Thoracic aorta (tissue), 2 donors: Measurements from ENCODE around the gene RCAN1. TPM values are rescaled to one million over a fixed set of nuclear protein-coding genes. Genes with fewer than 3 reads are reported as not detected.

Source experiments
- ATAC-seq: fragments of 150-250 bp; one replicate; pipeline ENCODE4 v1.8.0; 2017; ENCODE audit warnings: low read depth; ENCODE audit not compliant: insufficient number of reproducible peaks, low FRiP score
- DNase-seq: peaks from one replicate; pipeline ENCODE4 v3.0.0-alpha.2; 2020; ENCODE audit warnings: low spot score
- H3K27ac ChIP-seq, 2 donors: fragments of 200-600 bp; sonication (generic); 1 replicate in 1 of 2; 2 replicates in 1 of 2; pipeline ENCODE4 v1.5.1; 2016; ENCODE audit warnings: mild to moderate bottlenecking in 2 of 2, moderate library complexity in 2 of 2
- H3K27me3 ChIP-seq: fragments of 200-600 bp; sonication (generic); replicated peaks from 2 replicates; pipeline ENCODE4 v1.6.0; 2016; ENCODE audit warnings: mild to moderate bottlenecking; ENCODE audit not compliant: insufficient read depth
- H3K36me3 ChIP-seq: fragments of 200-600 bp; sonication (generic); one replicate; pipeline ENCODE4 v1.5.1; 2016
- H3K4me1 ChIP-seq, 2 donors: fragments of 200-600 bp; sonication (generic); 1 replicate in 1 of 2; 2 replicates in 1 of 2; pipeline versions ENCODE4 v1.5.1 to v1.6.0; 2016; ENCODE audit warnings: low read depth in 2 of 2, mild to moderate bottlenecking in 1 of 2; ENCODE audit not compliant: control insufficient read depth in 1 of 2
- H3K4me3 ChIP-seq: fragments of 200-600 bp; sonication (generic); 2 replicates; pipeline ENCODE4 v1.5.1; 2016; ENCODE audit warnings: mild to moderate bottlenecking
- H3K9me3 ChIP-seq: fragments of 200-600 bp; sonication (generic); 2 replicates; pipeline ENCODE4 v1.5.1; 2016
- CTCF ChIP-seq: fragments of 200-600 bp; sonication (generic); IDR thresholded peaks from one replicate; pipeline ENCODE4 v1.5.1; 2019; ENCODE audit warnings: antibody characterized with exemption
- total RNA-seq, 2 donors: library from RNA; depleted of rRNA; stranded (reverse); fragments of >200 nt; gene quantifications; one replicate each; pipeline versions ENCODE4 v1.1.0 to v1.2.3, GENCODE V29; 2016

The RCAN1 gene
- total RNA-seq, 2 donors from 2014 or later, result 39.3 to 45.2 TPM

GRCh38 chr21:34649400-34649799 is 34.5 kb upstream of the RCAN1 start:
- DNase-seq (no peak), ATAC-seq (no peak)
- Histone ChIP-seq H3K4me3 (no peak overlapping the region), H3K9me3 (no peaks in the 10 kb centered on the region), H3K27ac (no peak overlapping the region), H3K36me3 (no peaks in the 10 kb centered on the region), H3K27me3 (no peaks in the 10 kb centered on the region), H3K4me1 (no peaks in the 10 kb centered on the region)
- TF ChIP-seq CTCF, result no peak

DNA sequence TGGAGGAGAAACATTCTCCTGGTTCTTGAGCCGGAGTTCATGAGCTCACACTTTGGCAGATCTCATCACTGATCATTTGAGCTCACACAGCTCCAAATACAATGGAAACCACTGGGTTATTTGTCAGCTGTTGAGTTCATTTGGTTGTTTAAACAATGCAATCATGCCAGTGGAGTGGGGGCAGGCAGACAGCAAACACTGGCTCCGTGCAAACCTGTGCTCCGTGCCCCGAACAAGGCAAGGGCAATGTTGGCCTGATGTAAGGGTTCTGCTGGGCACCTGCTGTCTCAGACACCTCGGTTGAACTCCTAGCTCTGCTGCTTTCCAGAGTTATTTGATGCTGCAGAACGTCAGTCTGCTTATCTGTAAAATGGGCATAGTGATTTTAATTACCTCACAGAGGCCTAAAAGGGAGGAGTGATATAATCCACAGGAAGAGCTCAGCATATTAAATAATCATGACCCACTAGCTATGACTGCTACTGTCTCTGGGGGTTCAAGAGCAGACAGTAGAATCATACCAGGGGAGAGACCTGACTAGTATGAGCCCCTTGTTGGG is 33.9 kb upstream of the RCAN1 start:
- DNase-seq, result no peak
- Histone ChIP-seq H3K9me3 (no peaks in the 10 kb centered on the region), H3K27me3 (no peaks in the 10 kb centered on the region), H3K27ac (no peak overlapping the region), H3K4me1 (no peaks in the 10 kb centered on the region), H3K4me3 (no peak overlapping the region), H3K36me3 (no peaks in the 10 kb centered on the region)
- TF ChIP-seq CTCF, result no peak
- ATAC-seq, result no peak

DNA sequence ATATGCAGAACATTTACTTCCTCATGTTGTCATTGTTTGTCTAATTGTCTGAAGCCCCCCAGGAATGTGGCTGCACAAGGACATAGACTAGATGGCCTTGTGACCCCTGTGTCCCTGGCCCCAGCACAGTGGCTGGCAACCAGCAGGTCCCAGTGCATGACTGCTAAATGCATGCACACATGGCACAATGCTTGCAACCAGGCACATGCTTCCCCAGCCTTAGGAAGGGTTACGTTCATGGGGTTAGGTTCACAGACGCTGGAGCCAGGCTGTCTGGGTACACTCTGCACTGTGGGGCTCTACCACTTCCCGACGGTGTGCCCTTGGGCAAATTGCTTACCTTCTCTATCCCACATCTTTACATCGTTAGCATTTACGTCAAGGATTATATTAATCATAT is 32.6 kb upstream of the RCAN1 start:
- Histone ChIP-seq H3K36me3 (no peaks in the 10 kb centered on the region), H3K9me3 (no peaks in the 10 kb centered on the region), H3K4me3 (no peak overlapping the region), H3K27ac (no peak overlapping the region), H3K27me3 (no peaks in the 10 kb centered on the region), H3K4me1 (no peaks in the 10 kb centered on the region)
- DNase-seq (no peak), ATAC-seq (no peak)
- TF ChIP-seq CTCF, result no peak

- DNase-seq, result no peak
- Histone ChIP-seq H3K9me3 (no peaks in the 10 kb centered on the region), H3K36me3 (no peaks in the 10 kb centered on the region), H3K4me1 (peaks cover 5 to 10% of the 10 kb centered on the region in 2 donors), H3K4me3 (no peak overlapping the region), H3K27ac (no peak overlapping the region), H3K27me3 (no peaks in the 10 kb centered on the region)
- no peak for TF ChIP-seq CTCF
- ATAC-seq, result no peak
Measured at GRCh38 chr21:34644825-34645224, 29.9 kb upstream of the RCAN1 start.

- no peak for ATAC-seq
- DNase-seq, result no peak
- Histone ChIP-seq H3K27ac (no peak overlapping the region), H3K36me3 (no peaks in the 10 kb centered on the region), H3K4me3 (no peak overlapping the region), H3K4me1 (peaks cover 5 to 10% of the 10 kb centered on the region in 2 donors), H3K27me3 (no peaks in the 10 kb centered on the region), H3K9me3 (no peaks in the 10 kb centered on the region)
- no peak for TF ChIP-seq CTCF
Measured at GRCh38 chr21:34642211-34643075, 27.5 kb upstream of the RCAN1 start.
